OCI-LY7 (cell line): ENCODE data around the gene SOD3. TPM values are rescaled to one million over a fixed set of nuclear protein-coding genes. Genes with fewer than 3 reads are reported as not detected.

Experiments
- BruUV-seq: library from RNA; stranded (reverse); fragments of 400-500 nt; replicated peaks from 2 replicates; lab custom pipeline; 2021; lab: Mats Ljungman, UMichigan
- CTCF ChIA-PET: fragments of 300-600 bp; sonication (Branson Sonifier 250); formaldehyde crosslinking; loops from one replicate; lab custom pipeline; 2022; ENCODE audit warnings: antibody characterized with exemption; ENCODE audit not compliant: unreplicated experiment; lab: Charles Lee
- POLR2A ChIA-PET: fragments of 300-600 bp; sonication (Branson Sonifier 250); formaldehyde crosslinking; loops from one replicate; lab custom pipeline; 2022; ENCODE audit warnings: antibody characterized with exemption; lab: Charles Lee
- DNase-seq: peaks from one replicate; pipeline ENCODE4 v3.0.0-alpha.2; 2015; ENCODE audit warnings: low spot score
- H2AFZ ChIP-seq: fragments of 200-600 bp; sonication (generic), shearing (Covaris generic); 2 replicates; pipeline ENCODE4 v1.6.1; 2014; ENCODE audit warnings: mild to moderate bottlenecking, antibody characterized with exemption, low read length, moderate library complexity
- H3K27ac ChIP-seq: fragments of 200-600 bp; sonication (generic); 2 replicates; pipeline ENCODE4 v1.5.1; 2014; ENCODE audit warnings: mixed run types, low read depth, mild to moderate bottlenecking, moderate library complexity, low read length, inconsistent platforms; ENCODE audit not compliant: poor library complexity, severe bottlenecking
- H3K36me3 ChIP-seq: fragments of 200-600 bp; sonication (generic); 2 replicates; pipeline ENCODE4 v1.6.1; 2014; ENCODE audit warnings: mild to moderate bottlenecking, antibody characterized with exemption, low read length, moderate library complexity, mixed read lengths; ENCODE audit not compliant: insufficient read depth
- H3K4me1 ChIP-seq: fragments of 200-600 bp; sonication (generic); 2 replicates; pipeline ENCODE4 v1.5.1; 2014; ENCODE audit warnings: mild to moderate bottlenecking, low read length; ENCODE audit not compliant: insufficient read depth, poor library complexity, severe bottlenecking
- H3K4me2 ChIP-seq: fragments of 200-600 bp; sonication (generic); 2 replicates; pipeline ENCODE4 v1.6.1; 2014; ENCODE audit warnings: mild to moderate bottlenecking, low read length
- H3K4me3 ChIP-seq: fragments of 200-600 bp; sonication (generic); 2 replicates; pipeline ENCODE4 v1.5.1; 2014; ENCODE audit warnings: mild to moderate bottlenecking, low read depth, low read length; ENCODE audit not compliant: poor library complexity, severe bottlenecking
- H3K79me2 ChIP-seq: fragments of 200-600 bp; sonication (generic); 2 replicates; pipeline ENCODE4 v1.6.1; 2016; ENCODE audit warnings: low read depth, mild to moderate bottlenecking, low read length, moderate library complexity, mixed read lengths; ENCODE audit not compliant: insufficient read depth
- H3K9me2 ChIP-seq: fragments of 200-600 bp; sonication (generic); 2 replicates; pipeline ENCODE4 v1.6.1; 2016; ENCODE audit warnings: mild to moderate bottlenecking, low read length, mixed read lengths; ENCODE audit not compliant: insufficient read depth
- H3K9me3 ChIP-seq: fragments of 200-600 bp; sonication (generic); 2 replicates; pipeline ENCODE4 v1.6.1; 2014; ENCODE audit warnings: mild to moderate bottlenecking, mixed run types, low read length, mixed read lengths
- H4K20me1 ChIP-seq: fragments of 200-600 bp; sonication (generic); 2 replicates; pipeline ENCODE4 v1.6.1; 2014; ENCODE audit warnings: mild to moderate bottlenecking, antibody characterized with exemption, low read length, moderate library complexity, mixed read lengths; ENCODE audit not compliant: insufficient read depth
- CTCF ChIP-seq: fragments of 200-600 bp; sonication (generic); conservative IDR thresholded peaks from 2 replicates; pipeline ENCODE4 v1.5.1; 2014; ENCODE audit warnings: mild to moderate bottlenecking, antibody characterized with exemption, low read length, moderate library complexity, mixed read lengths
- EZH2phosphoT487 ChIP-seq: fragments of 200-600 bp; sonication (generic); IDR thresholded peaks from 2 replicates; pipeline ENCODE4 v1.6.1; 2018; ENCODE audit warnings: low read depth, borderline replicate concordance, mild to moderate bottlenecking, mixed run types, antibody characterized with exemption, low read length, moderate library complexity, mixed read lengths
- intact Hi-C: fragments of 100-400 bp; cut with micrococcal nuclease; formaldehyde crosslinking; loops from one replicate; pipeline ENCODE4 v1.10.0; 2022; ENCODE audit not compliant: unreplicated experiment
- small RNA-seq: library from RNA; depleted of rRNA; stranded (forward); fragments of <200 nt; gene quantifications from one replicate; pipeline ENCODE3, GENCODE V24; 2014
- total RNA-seq, 2 experiments: library from RNA; depleted of rRNA in 1 of 2; stranded (reverse); fragments of >200 nt in 1 of 2; shearing (Covaris generic) in 1 of 2; gene quantifications; 2 replicates each; pipeline ENCODE4 v1.2.3, GENCODE V29; 2014 to 2022

Gene SOD3
- total RNA-seq, 2 experiments from 2014 or later: not detected

GRCh38 chr4:24849756-24850155, 54.4 kb downstream of the SOD3 start:
- DNase-seq: no peak
- POLR2A ChIA-PET: no interaction called here
- no peaks in the 10 kb centered on the region for H3K9me2 ChIP-seq
- H2AFZ ChIP-seq: no peak overlapping the region
- no peaks in the 10 kb centered on the region for H3K79me2 ChIP-seq
- H3K4me1 ChIP-seq: no peaks in the 10 kb centered on the region
- no peaks in the 10 kb centered on the region for H3K9me3 ChIP-seq
- H4K20me1 ChIP-seq: no peaks in the 10 kb centered on the region
- H3K27ac ChIP-seq: no peak overlapping the region
- TF ChIP-seq EZH2phosphoT487: no peak
- TF ChIP-seq CTCF: no peak
- no peak overlapping the region for H3K4me3 ChIP-seq
- no TSS peak for BruUV-seq
- no peak overlapping the region for H3K4me2 ChIP-seq
- H3K36me3 ChIP-seq: no peaks in the 10 kb centered on the region
- CTCF ChIA-PET: no interaction called here
- intact Hi-C loops: no loop called here

Small RNAs within 50 kb of the gene (small RNA-seq; reads per million reads assigned to genes)
- not detected for gene AC006390.1

Other genes with a start within 250 kb of the SOD3 start
- gene DHX15, start 211.0 kb upstream of the SOD3 start, total RNA-seq (2014; rRNA removed; shearing (Covaris generic)): 189 and 206 TPM in 2 replicates
- gene DHX15, start 211.0 kb upstream of the SOD3 start, total RNA-seq (2022): 235 and 237 TPM in 2 replicates
- not detected in 2 replicates for gene CCDC149, start 117.5 kb downstream of the SOD3 start, total RNA-seq (2014; rRNA removed; shearing (Covaris generic))
- gene CCDC149, start 117.5 kb downstream of the SOD3 start, total RNA-seq (2022): not detected in 2 replicates
- not detected in 2 replicates for gene LGI2, start 235.4 kb downstream of the SOD3 start, total RNA-seq (2014; rRNA removed; shearing (Covaris generic))
- not detected in 2 replicates for gene LGI2, start 235.4 kb downstream of the SOD3 start, total RNA-seq (2022)